Ascending aorta (tissue), 2 donors: Measurements from ENCODE around the gene GPR35. TPM values are rescaled to one million over a fixed set of nuclear protein-coding genes. Genes with fewer than 3 reads are reported as not detected.
A peak's percentile ranks its signal among the peaks of the same experiment; 100 is the strongest.

Experiments
- DNase-seq, 2 donors: peaks; one replicate each; pipeline ENCODE4 v3.0.0-alpha.2; 2019; ENCODE audit warnings: low spot score in 2 of 2
- H3K27ac ChIP-seq, 2 donors: fragments of 200-600 bp; sonication (generic); one replicate each; pipeline ENCODE4 v1.5.1; 2016 to 2017; ENCODE audit warnings: mild to moderate bottlenecking in 1 of 2
- H3K27me3 ChIP-seq: fragments of 200-600 bp; sonication (generic); one replicate; pipeline ENCODE4 v1.5.1; 2017
- H3K36me3 ChIP-seq, 2 donors: fragments of 200-600 bp; sonication (generic); one replicate each; pipeline ENCODE4 v1.5.1; 2016
- H3K4me1 ChIP-seq, 2 donors: fragments of 200-600 bp; sonication (generic); one replicate each; pipeline ENCODE4 v1.5.1; 2016 to 2017; ENCODE audit warnings: mild to moderate bottlenecking in 1 of 2
- H3K4me3 ChIP-seq, 2 donors: fragments of 200-600 bp; sonication (generic); one replicate each; pipeline ENCODE4 v1.5.1; 2016 to 2017; ENCODE audit warnings: mild to moderate bottlenecking in 1 of 2
- H3K9me3 ChIP-seq, 2 donors: fragments of 200-600 bp; sonication (generic); one replicate each; pipeline ENCODE4 v1.5.1; 2016
- CTCF ChIP-seq, 3 experiments: fragments of 200-600 bp in 2 of 3; fragments of 450-650 bp in 1 of 3; sonication (generic) in 2 of 3; IDR thresholded peaks; one replicate each; pipeline ENCODE4 v1.5.1; 2016 to 2019; ENCODE audit warnings: antibody characterized with exemption in 3 of 3, mild to moderate bottlenecking in 1 of 3, moderate library complexity in 1 of 3
- intact Hi-C: fragments of 100-400 bp; cut with DNase I; formaldehyde crosslinking; loops from one replicate; pipeline ENCODE4 v1.15.1; 2023
- total RNA-seq: library from RNA; depleted of rRNA; stranded (reverse); fragments of >200 nt; gene quantifications from one replicate; pipeline ENCODE4 v1.1.0, GENCODE V29; 2016

GPR35 gene
- not detected for total RNA-seq

- intact Hi-C loops, result no loop called here
- Histone ChIP-seq H3K4me3 (no peak within 1 kb of the TSS), H3K27ac (no peak within 1 kb of the TSS), H3K27me3 (no peaks in the 10 kb centered on the region), H3K36me3 (no peaks in the 10 kb centered on the region), H3K4me1 (no peaks in the 10 kb centered on the region), H3K9me3 (no peaks in the 10 kb centered on the region)
- DNase-seq, result peak; percentile 25 to 67
- TF ChIP-seq CTCF (IDR thresholded peaks at IDR 0.05), result no peak
These were observed at the start of gene GPR35 for GRCh38 chr2:240624950-240625621. TSS of gene GPR35 (plus strand) at chr2:240625480. CDS start at chr2:240629953, 4,473 bp downstream.

GRCh38 chr2:240576036-240576435 is 49.2 kb upstream of the GPR35 start:
- Histone ChIP-seq H3K4me3 (no peak overlapping the region), H3K4me1 (no peaks in the 10 kb centered on the region), H3K36me3 (peaks cover 37 to 57% of the 10 kb centered on the region in 2 donors), H3K9me3 (no peaks in the 10 kb centered on the region), H3K27ac (no peak overlapping the region), H3K27me3 (no peaks in the 10 kb centered on the region)
- no peak for TF ChIP-seq CTCF (IDR thresholded peaks at IDR 0.05)
- intact Hi-C loops, result no loop called here
- no peak for DNase-seq

GRCh38 chr2:240576436-240577205 is 48.7 kb upstream of the GPR35 start:
- Histone ChIP-seq H3K4me1 (no peaks in the 10 kb centered on the region), H3K36me3 (peaks cover 37 to 57% of the 10 kb centered on the region in 2 donors), H3K27me3 (no peaks in the 10 kb centered on the region), H3K27ac (no peak overlapping the region), H3K4me3 (no peak overlapping the region), H3K9me3 (no peaks in the 10 kb centered on the region)
- TF ChIP-seq CTCF (IDR thresholded peaks at IDR 0.05), result no peak
- DNase-seq, result no peak
- intact Hi-C loops, result no loop called here

- no peak for TF ChIP-seq CTCF (IDR thresholded peaks at IDR 0.05)
These were observed 47.8 kb upstream of the GPR35 start for GRCh38 chr2:240577281-240578109.

GRCh38 chr2:240578110-240578450 is 47.2 kb upstream of the GPR35 start:
- no peaks in the 10 kb centered on the region for H3K9me3 ChIP-seq
- peaks cover 30 to 51% of the 10 kb centered on the region in 2 donors for H3K36me3 ChIP-seq
- no peaks in the 10 kb centered on the region for H3K27me3 ChIP-seq
- peak overlapping the region in 1 of 2 donors; percentile 39 for H3K27ac ChIP-seq
- TF ChIP-seq CTCF (IDR thresholded peaks at IDR 0.05), result no peak
- H3K4me3 ChIP-seq, result no peak overlapping the region
- DNase-seq, result no peak
- no peaks in the 10 kb centered on the region for H3K4me1 ChIP-seq
- intact Hi-C loops, result no loop called here

More at GRCh38 chr2:240577281-240578109, 47.8 kb upstream of the GPR35 start:
- Histone ChIP-seq H3K36me3 (peaks cover 36 to 57% of the 10 kb centered on the region in 2 donors), H3K4me1 (no peaks in the 10 kb centered on the region), H3K9me3 (no peaks in the 10 kb centered on the region), H3K27me3 (no peaks in the 10 kb centered on the region), H3K27ac (no peak overlapping the region), H3K4me3 (no peak overlapping the region)
- DNase-seq, result no peak
- intact Hi-C loops, result no loop called here
